H1 (cell line): ENCODE measurements around the gene HSH2D. TPM values are rescaled to one million over a fixed set of nuclear protein-coding genes. Genes with fewer than 3 reads are reported as not detected.

ENCODE experiments used
- CTCF ChIA-PET: fragments of 300-600 bp; sonication (Branson Sonifier 250); formaldehyde crosslinking; loops from one replicate; lab custom pipeline; 2021; ENCODE audit not compliant: partially characterized antibody; lab: Charles Lee
- POLR2A ChIA-PET: fragments of 300-600 bp; sonication (Branson Sonifier 250); formaldehyde crosslinking; loops from one replicate; lab custom pipeline; 2021; ENCODE audit warnings: inconsistent platforms; ENCODE audit not compliant: partially characterized antibody; lab: Charles Lee
- DNase-seq, 2 experiments: peaks; one replicate each; pipeline versions ENCODE4 v3.0.0 to v3.0.0-alpha.2; 2010 to 2022; ENCODE audit warnings: low spot score in 2 of 2, low read depth in 1 of 2, mixed read lengths in 1 of 2
- FAIRE-seq: peaks from 2 replicates; lab custom pipeline; 2011; peaks lifted over from hg19 to GRCh38; lab: Jason Lieb, UNC
- H2AFZ ChIP-seq: 2 replicates; pipeline ENCODE4 v1.8.1; 2012; ENCODE audit warnings: low read length, inconsistent platforms
- H2AK5ac ChIP-seq: 2 replicates; pipeline ENCODE4 v1.6.1; 2013; ENCODE audit warnings: low read depth, low read length
- H2BK120ac ChIP-seq: replicated peaks from 2 replicates; pipeline ENCODE3; 2013; ENCODE audit warnings: low read depth, low read length, inconsistent platforms
- H2BK12ac ChIP-seq: 2 replicates; pipeline ENCODE4 v1.6.1; 2013; ENCODE audit warnings: low read depth, low read length
- H2BK15ac ChIP-seq: 2 replicates; pipeline ENCODE4 v1.6.1; 2013; ENCODE audit warnings: low read length
- H2BK20ac ChIP-seq: 2 replicates; pipeline ENCODE4 v1.6.1; 2013; ENCODE audit warnings: low read length
- H2BK5ac ChIP-seq: 2 replicates; pipeline ENCODE4 v1.6.1; 2013; ENCODE audit warnings: low read depth, low read length
- H3K14ac ChIP-seq: 2 replicates; pipeline ENCODE4 v1.6.1; 2013; ENCODE audit warnings: inconsistent platforms; ENCODE audit not compliant: insufficient read length
- H3K18ac ChIP-seq: 2 replicates; pipeline ENCODE4 v1.6.1; 2013; ENCODE audit warnings: low read length; ENCODE audit errors: extremely low read depth
- H3K23ac ChIP-seq: 2 replicates; pipeline ENCODE4 v1.6.1; 2013; ENCODE audit warnings: inconsistent platforms; ENCODE audit not compliant: insufficient read length
- H3K23me2 ChIP-seq: 2 replicates; pipeline ENCODE4 v1.6.1; 2013; ENCODE audit warnings: low read depth, low read length
- H3K27ac ChIP-seq: 2 replicates; pipeline ENCODE4 v1.6.1; 2011; ENCODE audit warnings: low read depth, low read length, inconsistent platforms
- H3K27me3 ChIP-seq, 4 experiments: replicated peaks in 1 of 4; 1 replicate in 1 of 4; 2 replicates in 3 of 4; pipeline versions ENCODE4 v1.6.1 to v1.8.1; 2011 to 2013; ENCODE audit warnings: low read length in 3 of 4, mild to moderate bottlenecking in 3 of 4, inconsistent platforms in 2 of 4, mixed read lengths in 2 of 4, moderate library complexity in 1 of 4; ENCODE audit not compliant: control insufficient read depth in 3 of 4, insufficient read depth in 3 of 4; ENCODE audit errors: extremely low read depth in 1 of 4
- H3K36me3 ChIP-seq, 4 experiments: 2 replicates each; pipeline versions ENCODE4 v1.6.1 to v1.8.1; 2011 to 2013; ENCODE audit warnings: mild to moderate bottlenecking in 4 of 4, low read length in 3 of 4, moderate library complexity in 2 of 4, control low read depth in 1 of 4, inconsistent platforms in 1 of 4; ENCODE audit not compliant: insufficient read depth in 4 of 4, control insufficient read depth in 2 of 4
- H3K4ac ChIP-seq: replicated peaks from 2 replicates; pipeline ENCODE3; 2013; ENCODE audit warnings: low read length, low read depth, mixed read lengths, inconsistent platforms; ENCODE audit not compliant: insufficient read length
- H3K4me1 ChIP-seq, 4 experiments: replicated peaks in 1 of 4; 1 replicate in 1 of 4; 2 replicates in 3 of 4; pipeline versions ENCODE4 v1.6.1 to v1.8.1; 2011 to 2013; ENCODE audit warnings: low read length in 3 of 4, inconsistent platforms in 2 of 4, mixed read lengths in 1 of 4; ENCODE audit not compliant: insufficient read depth in 4 of 4, control insufficient read depth in 3 of 4
- H3K4me2 ChIP-seq, 2 experiments: 2 replicates each; pipeline versions ENCODE4 v1.6.1 to v1.8.1; 2011 to 2013; ENCODE audit warnings: low read depth in 2 of 2, low read length in 2 of 2, control low read depth in 1 of 2, inconsistent platforms in 1 of 2, mild to moderate bottlenecking in 1 of 2; ENCODE audit not compliant: insufficient read depth in 1 of 2
- H3K4me3 ChIP-seq, 4 experiments: fragments of 200-600, 300-600 bp in 1 of 4; sonication (generic), shearing (Covaris generic), sonication (Bioruptor Twin) in 1 of 4; 2 replicates each; pipeline versions ENCODE4 v1.5.1 to v1.8.1; 2011 to 2016; ENCODE audit warnings: low read length in 4 of 4, low read depth in 3 of 4, control low read depth in 2 of 4, inconsistent platforms in 2 of 4, mild to moderate bottlenecking in 2 of 4, mixed read lengths in 1 of 4, moderate library complexity in 1 of 4; ENCODE audit not compliant: insufficient read depth in 2 of 4; ENCODE audit errors: extremely low read depth in 1 of 4
- H3K56ac ChIP-seq: replicated peaks from 2 replicates; pipeline ENCODE3; 2013; ENCODE audit warnings: low read depth, mild to moderate bottlenecking, mixed read lengths, low read length, inconsistent platforms; ENCODE audit not compliant: insufficient read length
- H3K79me1 ChIP-seq: 2 replicates; pipeline ENCODE4 v1.6.1; 2013; ENCODE audit warnings: low read depth, low read length, control low read depth
- H3K79me2 ChIP-seq, 2 experiments: 2 replicates each; pipeline versions ENCODE4 v1.6.1 to v1.8.1; 2012 to 2013; ENCODE audit warnings: low read length in 2 of 2, mild to moderate bottlenecking in 2 of 2, inconsistent platforms in 1 of 2; ENCODE audit not compliant: insufficient read depth in 2 of 2, control insufficient read depth in 1 of 2
- H3K9ac ChIP-seq, 4 experiments: replicated peaks in 1 of 4; 1 replicate in 1 of 4; 2 replicates in 3 of 4; pipeline versions ENCODE4 v1.6.1 to v1.8.1; 2011 to 2013; ENCODE audit warnings: low read depth in 3 of 4, low read length in 3 of 4, control low read depth in 2 of 4, mild to moderate bottlenecking in 2 of 4, moderate library complexity in 2 of 4, inconsistent platforms in 1 of 4; ENCODE audit errors: extremely low read depth in 1 of 4
- H3K9me3 ChIP-seq, 2 experiments: 2 replicates each; pipeline versions ENCODE4 v1.6.1 to v1.8.1; 2012 to 2013; ENCODE audit warnings: mild to moderate bottlenecking in 2 of 2, moderate library complexity in 2 of 2, control low read depth in 1 of 2, inconsistent platforms in 1 of 2, low read depth in 1 of 2, low read length in 1 of 2, mixed read lengths in 1 of 2; ENCODE audit not compliant: insufficient read depth in 2 of 2
- H4K20me1 ChIP-seq, 2 experiments: replicated peaks in 1 of 2; 2 replicates each; pipeline versions ENCODE3 to v1.8.1; 2011 to 2013; ENCODE audit warnings: inconsistent platforms in 2 of 2, low read length in 2 of 2, mild to moderate bottlenecking in 1 of 2; ENCODE audit not compliant: insufficient read depth in 2 of 2, control insufficient read depth in 1 of 2
- H4K5ac ChIP-seq: 2 replicates; pipeline ENCODE4 v1.6.1; 2013; ENCODE audit warnings: low read length, low read depth, mixed read lengths, inconsistent platforms; ENCODE audit not compliant: insufficient read length
- H4K8ac ChIP-seq: 2 replicates; pipeline ENCODE4 v1.8.0; 2013; ENCODE audit warnings: mild to moderate bottlenecking, moderate library complexity, low read length, inconsistent platforms; ENCODE audit not compliant: insufficient read depth; ENCODE audit errors: extremely low read depth
- H4K91ac ChIP-seq: replicated peaks from 2 replicates; pipeline ENCODE3; 2013; ENCODE audit warnings: low read length, mixed read lengths, inconsistent platforms; ENCODE audit not compliant: insufficient read length
- POLR2AphosphoS5 ChIP-seq: IDR thresholded peaks from 2 replicates; pipeline ENCODE4 v1.6.1; 2011; ENCODE audit warnings: low read depth, low read length
- SP2 ChIP-seq: IDR thresholded peaks from 2 replicates; pipeline ENCODE4 v1.6.1; 2012; ENCODE audit warnings: mild to moderate bottlenecking, low read length, inconsistent platforms
- WGBS, 2 experiments: shearing (Covaris generic) in 1 of 2; methylation state at CpG; one replicate each; pipeline versions ENCODE4 v1.1.6 to v1.1.7; 2013 to 2015; ENCODE audit warnings: low lambda C conversion rate in 2 of 2, mixed read lengths in 2 of 2, inconsistent platforms in 1 of 2, low coverage in 1 of 2, missing lambda C conversion rate in 1 of 2; ENCODE audit not compliant: insufficient replicate concordance in 2 of 2, insufficient coverage in 1 of 2, insufficient read length in 1 of 2; ENCODE audit errors: extremely low coverage in 1 of 2, missing lambda C conversion rate in 1 of 2; 5-methylcytosine and 5-hydroxymethylcytosine counted together
- polyA plus RNA-seq, 7 experiments: library from polyadenylated mRNA; depleted of rRNA in 3 of 7; stranded (reverse) in 5 of 7; unstranded in 2 of 7; fragments of >200 nt in 5 of 7; fragments of 200-250 nt in 2 of 7; gene quantifications; 1 replicate in 5 of 7; 2 replicates in 1 of 7; 4 replicates in 1 of 7; pipeline versions ENCODE4 v1.2.1 to v1.2.3, GENCODE V29; 2011 to 2013; ENCODE audit warnings: missing spikeins in 2 of 7, mixed read lengths in 2 of 7
- total RNA-seq: library from RNA; stranded (reverse); fragmentation: NEBNext Ultra II Directional; extraction: Animal tissue kit (Norgen Biotek cat#: 25700); gene quantifications from 2 replicates; pipeline ENCODE4 v1.2.1, GENCODE V29; 2021

The HSH2D gene
- total and polyA plus RNA-seq, 2 of the 8 experiments (the other 6 are each of a cell fraction or from before 2014, with no cell fraction given): 0.67 to 1.6 TPM

DNA sequence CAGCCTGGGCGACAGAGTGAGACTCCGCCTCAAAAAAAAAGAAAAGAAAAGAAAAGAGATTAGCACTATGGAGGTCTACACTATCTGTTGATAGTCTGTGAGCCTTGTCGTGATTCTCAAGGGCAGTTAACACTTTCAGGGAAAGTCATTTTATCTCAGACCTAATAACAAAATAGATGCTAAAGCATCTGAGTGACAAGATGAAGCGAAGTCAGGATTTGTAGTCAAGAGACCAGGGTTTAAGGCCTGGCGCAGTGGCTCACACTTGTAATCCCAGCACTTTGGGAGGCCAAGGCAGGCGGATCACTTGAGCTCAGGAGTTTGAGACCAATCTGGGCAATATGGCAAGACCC is 45.1 kb upstream of the HSH2D start:
- H3K79me1 ChIP-seq: no peaks in the 10 kb centered on the region
- H3K4me1 ChIP-seq: no peaks in the 10 kb centered on the region
- no peak overlapping the region for H4K8ac ChIP-seq
- H3K23ac ChIP-seq: no peak overlapping the region
- H3K9me3 ChIP-seq: no peaks in the 10 kb centered on the region
- H2BK20ac ChIP-seq: no peak overlapping the region
- no peak overlapping the region for H2AK5ac ChIP-seq
- no peak overlapping the region for H3K27ac ChIP-seq
- H3K4me3 ChIP-seq: no peak overlapping the region
- no peaks in the 10 kb centered on the region for H3K79me2 ChIP-seq
- no peak for DNase-seq
- H3K23me2 ChIP-seq: no peaks in the 10 kb centered on the region; the same call in 1 of the 2 replicates
- no peaks in the 10 kb centered on the region for H3K27me3 ChIP-seq
- H2BK120ac ChIP-seq: no peak overlapping the region
- no peak for TF ChIP-seq SP2
- TF ChIP-seq POLR2AphosphoS5: peak; percentile 9; the same call in 1 of the 2 replicates
- TF ChIP-seq, all 59 proteins: peak for 1
- no peak overlapping the region for H3K4ac ChIP-seq
- FAIRE-seq: no peak
- no peak overlapping the region for H2BK5ac ChIP-seq
- H3K14ac ChIP-seq: no peak overlapping the region
- H4K5ac ChIP-seq: no peak overlapping the region
- ChIA-PET POLR2A (interaction anchor here (4.0 to 37.0 kb wide), 2 partner anchors 10 to 17 kb away, joined by 20 to 582 read pairs; partner anchors contain the start of gene TPM4), CTCF (interaction anchor here (1.0 to 2.5 kb wide), 3 partner anchors 9 to 81 kb away, joined by 3 to 6 read pairs (median 4); no protein-coding TSS in a partner anchor)
- H3K36me3 ChIP-seq: peaks cover 22 to 87% (median 68%) of the 10 kb centered on the region in 4 experiments
- peaks cover 0 to 2% of the 10 kb centered on the region in 2 experiments for H4K20me1 ChIP-seq
- H3K4me2 ChIP-seq: no peak overlapping the region
- no peak overlapping the region for H3K18ac ChIP-seq
- H2BK15ac ChIP-seq: no peak overlapping the region
- H3K56ac ChIP-seq: no peak overlapping the region
- no peak overlapping the region for H3K9ac ChIP-seq
- H2BK12ac ChIP-seq: no peak overlapping the region
- no peak overlapping the region for H4K91ac ChIP-seq
- WGBS, 2 experiments: 88% methylated on average over 6 of the region's 6 CpGs; no CpG with 5 or more reads in 1 of the 2 experiments
- H2AFZ ChIP-seq: no peak overlapping the region
